ENCODE measurements around the gene NIN. TPM values are rescaled to one million over a fixed set of nuclear protein-coding genes. Genes with fewer than 3 reads are reported as not detected.

The NIN gene
- total RNA-seq, 1 experiment from 2014 or later: 36.5 TPM

- TF ChIP-seq EZH2 (IDR thresholded peaks at IDR 0.05; ENCODE audit: low read depth): no peak
- TF ChIP-seq, protein P1, sequence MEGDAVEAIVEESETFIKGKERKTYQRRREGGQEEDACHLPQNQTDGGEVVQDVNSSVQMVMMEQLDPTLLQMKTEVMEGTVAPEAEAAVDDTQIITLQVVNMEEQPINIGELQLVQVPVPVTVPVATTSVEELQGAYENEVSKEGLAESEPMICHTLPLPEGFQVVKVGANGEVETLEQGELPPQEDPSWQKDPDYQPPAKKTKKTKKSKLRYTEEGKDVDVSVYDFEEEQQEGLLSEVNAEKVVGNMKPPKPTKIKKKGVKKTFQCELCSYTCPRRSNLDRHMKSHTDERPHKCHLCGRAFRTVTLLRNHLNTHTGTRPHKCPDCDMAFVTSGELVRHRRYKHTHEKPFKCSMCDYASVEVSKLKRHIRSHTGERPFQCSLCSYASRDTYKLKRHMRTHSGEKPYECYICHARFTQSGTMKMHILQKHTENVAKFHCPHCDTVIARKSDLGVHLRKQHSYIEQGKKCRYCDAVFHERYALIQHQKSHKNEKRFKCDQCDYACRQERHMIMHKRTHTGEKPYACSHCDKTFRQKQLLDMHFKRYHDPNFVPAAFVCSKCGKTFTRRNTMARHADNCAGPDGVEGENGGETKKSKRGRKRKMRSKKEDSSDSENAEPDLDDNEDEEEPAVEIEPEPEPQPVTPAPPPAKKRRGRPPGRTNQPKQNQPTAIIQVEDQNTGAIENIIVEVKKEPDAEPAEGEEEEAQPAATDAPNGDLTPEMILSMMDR (conservative IDR thresholded peaks at IDR 0.05): no peak
- no peaks in the 10 kb centered on the region for H3K4me1 ChIP-seq (replicated peaks; ENCODE audit: insufficient read depth)
- CTCF ChIA-PET: interaction anchor here (0.7 kb wide), 1 partner anchor 442 kb away, joined by 3 read pairs; no protein-coding TSS in a partner anchor
- no TSS peak for BruUV-seq (replicated peaks)
- intact Hi-C loops (cut with micrococcal nuclease; ENCODE audit: unreplicated experiment): no loop called here
- no peaks in the 10 kb centered on the region for H3K9me2 ChIP-seq (ENCODE audit: insufficient read depth)
- no peak for DNase-seq
- no peak overlapping the region for H3K4me2 ChIP-seq
- no peaks in the 10 kb centered on the region for H3K27me3 ChIP-seq (ENCODE audit: insufficient read depth, low read depth)
- H3K79me2 ChIP-seq (ENCODE audit: low read depth): no peaks in the 10 kb centered on the region
- H3K4me3 ChIP-seq: no peak overlapping the region
- no peaks in the 10 kb centered on the region for H4K20me1 ChIP-seq (ENCODE audit: insufficient read depth)
- POLR2A ChIA-PET (ENCODE audit: unreplicated experiment): interaction anchor here (0.6 kb wide), 1 partner anchor 154 kb away, joined by 3 read pairs; no protein-coding TSS in a partner anchor
- H3K36me3 ChIP-seq (ENCODE audit: low read depth): no peaks in the 10 kb centered on the region
- H3F3A ChIP-seq (ENCODE audit: insufficient read depth, low read depth): no peaks in the 10 kb centered on the region
- no peak overlapping the region for H3K27ac ChIP-seq
- no peak overlapping the region for H2AFZ ChIP-seq
- H3K9me3 ChIP-seq (ENCODE audit: insufficient read depth, low read depth): no peaks in the 10 kb centered on the region
Measured at GRCh38 chr14:50784683-50785456, 46.1 kb downstream of the NIN start.

GRCh38 chr14:50783563-50783962 is 47.4 kb downstream of the NIN start:
- intact Hi-C loops (cut with micrococcal nuclease; ENCODE audit: unreplicated experiment): no loop called here
- 0 out of 2 replicates have a peak, but pooled peaks cover 4% of the 10 kb centered on the region for H3F3A ChIP-seq (ENCODE audit: insufficient read depth, low read depth)
- CTCF ChIA-PET: no interaction called here
- no peaks in the 10 kb centered on the region for H3K36me3 ChIP-seq (ENCODE audit: low read depth)
- no peak for TF ChIP-seq EZH2 (IDR thresholded peaks at IDR 0.05; ENCODE audit: low read depth)
- TF ChIP-seq, protein P1 (conservative IDR thresholded peaks at IDR 0.05): no peak
- H3K4me3 ChIP-seq: no peak overlapping the region
- no peaks in the 10 kb centered on the region for H3K9me3 ChIP-seq (ENCODE audit: insufficient read depth, low read depth)
- DNase-seq: no peak
- H3K27ac ChIP-seq: no peak overlapping the region
- H3K4me1 ChIP-seq (replicated peaks; ENCODE audit: insufficient read depth): no peaks in the 10 kb centered on the region
- H3K4me2 ChIP-seq: no peak overlapping the region
- no peaks in the 10 kb centered on the region for H3K79me2 ChIP-seq (ENCODE audit: low read depth)
- H3K27me3 ChIP-seq (ENCODE audit: insufficient read depth, low read depth): no peaks in the 10 kb centered on the region
- no TSS peak for BruUV-seq (replicated peaks)
- no peaks in the 10 kb centered on the region for H3K9me2 ChIP-seq (ENCODE audit: insufficient read depth)
- H4K20me1 ChIP-seq (ENCODE audit: insufficient read depth): no peaks in the 10 kb centered on the region
- H2AFZ ChIP-seq: no peak overlapping the region
- POLR2A ChIA-PET (ENCODE audit: unreplicated experiment): no interaction called here

- POLR2A ChIA-PET (ENCODE audit: unreplicated experiment): no interaction called here
- Histone ChIP-seq H3F3A (ENCODE audit: insufficient read depth, low read depth) (peaks cover 12% of the 10 kb centered on the region; the same call in 1 of the 2 replicates), H2AFZ (no peak overlapping the region), H3K27ac (no peak overlapping the region), H3K4me1 (replicated peaks; ENCODE audit: insufficient read depth) (peaks cover 13% of the 10 kb centered on the region), H3K27me3 (ENCODE audit: insufficient read depth, low read depth) (no peaks in the 10 kb centered on the region), H3K79me2 (ENCODE audit: low read depth) (no peaks in the 10 kb centered on the region), H3K9me2 (ENCODE audit: insufficient read depth) (no peaks in the 10 kb centered on the region), H3K4me3 (no peak overlapping the region), H3K4me2 (no peak overlapping the region), H3K36me3 (ENCODE audit: low read depth) (no peaks in the 10 kb centered on the region), H3K9me3 (ENCODE audit: insufficient read depth, low read depth) (no peaks in the 10 kb centered on the region), H4K20me1 (ENCODE audit: insufficient read depth) (no peaks in the 10 kb centered on the region)
- intact Hi-C loops (cut with micrococcal nuclease; ENCODE audit: unreplicated experiment): no loop called here
- CTCF ChIA-PET: no interaction called here
- TF ChIP-seq, protein P1 (conservative IDR thresholded peaks at IDR 0.05): no peak
- no peak for TF ChIP-seq EZH2 (IDR thresholded peaks at IDR 0.05; ENCODE audit: low read depth)
- DNase-seq: no peak
- BruUV-seq (replicated peaks): no TSS peak
Measured at GRCh38 chr14:50780393-50780792, 50.6 kb downstream of the NIN start.
